ENCODE results near the gene CTNNA2.

Gene CTNNA2

GRCh38 chr2:79713131-79713785, 200.4 kb downstream of the CTNNA2 start:
- DNase-seq (ENCODE audit: low spot score), result no peak

DNA sequence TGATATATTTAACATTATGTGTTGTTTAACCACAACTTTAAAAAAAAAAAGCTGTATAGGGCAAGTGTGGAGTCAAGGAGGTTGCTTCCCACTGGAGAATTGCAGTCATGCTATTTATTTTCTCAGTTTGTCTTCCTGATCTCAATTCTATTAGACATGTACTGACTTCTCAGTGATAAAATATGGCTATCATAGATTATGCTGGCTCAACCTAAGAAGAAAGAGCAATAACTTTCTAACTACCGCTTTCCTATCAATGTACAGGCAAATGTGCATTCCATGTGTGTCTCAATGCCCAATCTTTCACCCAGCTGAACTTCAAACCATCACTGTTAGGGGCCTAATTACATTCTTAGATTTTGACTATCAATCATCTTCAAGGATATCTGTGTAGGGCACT, 201.4 kb downstream of the CTNNA2 start:
- DNase-seq (ENCODE audit: low spot score), result no peak

DNA sequence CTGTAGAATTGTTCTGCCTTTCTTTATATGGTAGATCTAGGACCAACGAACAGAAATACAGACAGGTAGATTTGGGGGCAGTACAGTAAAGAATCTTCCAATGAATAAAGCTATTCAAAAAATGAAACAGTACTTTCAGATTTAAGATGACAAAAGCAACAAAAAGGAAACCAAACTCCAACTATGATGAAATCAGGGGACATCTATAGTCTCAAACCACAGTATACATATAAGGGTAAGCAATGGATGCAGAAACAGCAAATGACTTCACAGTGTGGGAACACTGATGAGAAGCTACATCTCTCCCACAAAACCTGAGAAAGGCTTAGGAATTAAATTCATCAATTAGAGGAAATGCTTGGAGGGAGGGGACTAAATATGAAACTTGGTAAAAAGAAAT, 202.5 kb downstream of the CTNNA2 start:
- DNase-seq (ENCODE audit: low spot score), result no peak

DNA sequence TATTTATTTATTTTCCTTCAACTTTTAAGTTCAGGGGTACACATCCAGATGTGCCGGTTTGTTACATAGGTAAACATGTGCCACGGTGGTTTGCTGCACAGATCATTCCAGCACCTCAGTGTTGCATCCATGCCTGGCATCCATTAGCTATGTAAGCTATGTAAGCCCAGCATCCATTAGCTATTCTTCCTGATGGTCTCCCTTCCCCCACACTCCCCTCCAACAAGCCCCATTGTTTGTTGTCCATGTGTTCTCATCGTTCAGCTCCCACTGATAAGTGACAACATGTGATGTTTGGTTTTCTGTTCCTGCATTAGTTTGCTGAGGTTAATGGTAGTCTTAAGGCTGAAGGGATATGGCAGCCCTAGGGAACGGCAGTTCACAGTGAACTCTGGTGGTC, 203.4 kb downstream of the CTNNA2 start:
- no peak for DNase-seq (ENCODE audit: low spot score)

GRCh38 chr2:79717364-79718007, 204.6 kb downstream of the CTNNA2 start:
- DNase-seq (ENCODE audit: low spot score), result no peak

DNA sequence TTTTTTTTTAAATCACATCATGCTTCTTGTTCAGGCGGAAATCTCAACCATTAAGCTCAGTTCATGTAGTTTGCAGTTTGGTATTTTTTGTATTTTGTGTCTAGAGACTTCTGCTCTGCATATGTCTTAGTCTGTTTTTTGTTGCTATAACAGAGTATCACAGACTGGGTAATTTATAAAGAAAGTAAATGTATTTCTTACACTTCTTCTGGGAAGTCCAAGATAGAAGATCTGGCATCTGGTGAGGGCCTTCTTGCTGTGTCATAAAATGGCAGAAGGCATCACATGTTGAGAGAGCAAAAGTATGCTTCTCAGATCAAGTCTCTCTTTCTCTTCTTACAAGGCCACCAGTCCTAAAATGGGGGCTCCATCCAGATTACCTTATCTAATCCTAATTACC, 208.2 kb downstream of the CTNNA2 start:
- no peak for DNase-seq (ENCODE audit: low spot score)

DNA sequence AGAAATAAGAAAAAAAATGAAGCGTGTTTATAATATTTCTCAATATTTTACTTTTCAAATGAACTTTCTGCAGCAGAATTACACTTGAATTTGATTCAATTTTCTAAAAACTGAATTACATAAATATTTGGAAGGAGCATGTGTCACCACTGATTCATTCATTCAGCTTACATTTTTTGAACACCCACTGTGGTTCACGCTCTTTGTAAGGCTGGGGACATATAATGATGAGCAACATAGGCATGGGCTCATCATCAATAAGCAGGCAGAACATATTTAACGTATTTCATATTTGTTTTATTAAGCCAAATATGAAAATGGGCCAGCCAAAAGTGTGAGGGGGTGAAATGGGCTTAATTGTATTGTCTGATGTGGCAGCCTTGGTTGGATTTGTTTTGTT, 209.1 kb downstream of the CTNNA2 start:
- no peak for DNase-seq (ENCODE audit: low spot score)

- DNase-seq (ENCODE audit: low spot score), result no peak
These were observed 211.0 kb downstream of the CTNNA2 start for GRCh38 chr2:79723830-79724229.

DNA sequence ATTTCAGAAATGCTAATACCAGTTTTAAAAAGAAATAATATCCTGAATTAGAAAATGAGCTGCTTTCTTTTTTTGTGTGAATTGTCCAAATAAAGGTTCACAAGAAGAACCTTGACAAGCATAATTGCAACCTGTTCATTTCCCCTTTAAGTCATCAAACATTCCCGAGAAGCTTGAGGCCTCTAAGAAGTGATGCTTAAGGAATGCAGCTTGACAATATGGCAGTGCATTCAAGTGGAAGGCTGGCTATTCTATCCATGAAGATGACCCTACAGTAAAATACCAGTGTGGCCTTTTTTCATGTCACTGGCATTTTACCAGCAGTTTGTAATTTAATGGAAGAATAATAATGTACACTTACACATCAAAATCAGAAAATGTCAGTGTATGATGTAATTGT, 216.7 kb downstream of the CTNNA2 start:
- DNase-seq (ENCODE audit: low spot score), result no peak

GRCh38 chr2:79734518-79734917, 221.7 kb downstream of the CTNNA2 start:
- DNase-seq (ENCODE audit: low spot score), result no peak

DNA sequence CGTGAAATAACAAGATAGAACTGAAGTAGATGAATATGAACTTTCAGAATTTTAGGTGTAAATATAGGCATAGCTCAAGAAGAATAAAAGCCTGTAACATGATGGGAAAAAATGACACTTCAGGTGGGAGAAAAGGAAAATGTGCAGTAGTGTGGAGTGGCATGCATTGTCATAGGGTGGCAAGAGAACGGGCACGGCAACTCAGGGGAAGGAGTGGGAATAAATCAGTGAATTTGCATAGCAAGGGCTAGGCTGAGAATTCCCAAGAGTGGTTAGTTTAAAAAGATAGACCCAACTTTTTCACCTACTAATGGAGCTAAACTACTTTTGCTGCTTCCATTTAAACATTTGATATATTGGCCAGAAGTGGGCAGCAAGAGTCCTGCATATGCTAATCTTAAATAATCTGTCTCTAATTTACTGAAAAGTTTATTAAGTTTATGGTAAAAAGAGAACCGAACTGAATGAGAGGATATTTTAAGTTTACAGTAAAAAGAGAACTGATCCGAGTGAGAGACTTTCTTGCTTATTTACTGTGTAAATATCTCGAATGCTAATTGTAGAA, 228.1 kb downstream of the CTNNA2 start:
- no peak for DNase-seq (ENCODE audit: low spot score)

DNA sequence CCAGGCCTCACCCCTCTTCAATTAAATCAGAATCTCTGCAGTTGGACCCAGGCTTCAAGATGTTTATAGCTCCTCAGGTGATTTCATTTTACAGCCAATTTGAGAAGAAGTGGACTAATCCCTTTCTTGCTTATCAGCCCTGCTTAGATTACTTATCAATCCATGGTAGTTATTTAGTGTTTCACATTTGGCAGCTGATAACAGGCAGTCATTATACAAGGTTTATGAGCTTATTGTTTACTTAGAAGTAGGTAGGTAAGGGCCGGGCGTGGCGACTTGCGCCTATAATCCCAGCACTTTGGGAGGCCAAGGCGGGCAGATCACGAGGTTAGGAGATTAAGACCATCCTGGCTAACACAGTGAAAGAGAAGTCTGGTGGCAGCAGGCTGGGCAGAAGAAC, 237.5 kb downstream of the CTNNA2 start:
- DNase-seq (ENCODE audit: low spot score), result no peak

DNA sequence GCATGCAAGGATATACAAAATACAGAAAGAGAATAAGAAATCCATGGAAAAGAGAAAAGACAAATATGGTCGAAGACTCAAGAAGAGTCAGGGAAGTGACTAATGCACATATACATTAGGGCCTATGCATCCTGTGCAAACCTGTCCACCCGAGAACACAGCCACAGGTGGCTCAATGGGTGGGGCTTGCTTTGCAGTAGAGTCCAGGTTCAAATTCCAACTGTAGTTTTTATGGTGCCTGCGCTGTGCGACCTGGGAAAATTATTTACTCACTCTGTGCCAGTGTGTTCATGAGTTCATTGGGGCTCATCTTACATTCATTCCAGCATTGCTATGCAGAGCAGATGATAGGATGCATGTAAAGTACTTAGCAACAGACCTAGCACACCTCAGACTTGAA, 244.7 kb downstream of the CTNNA2 start:
- no peak for DNase-seq (ENCODE audit: low spot score)

GRCh38 chr2:79758042-79758441, 245.2 kb downstream of the CTNNA2 start:
- DNase-seq (ENCODE audit: low spot score), result no peak

GRCh38 chr2:79758749-79759282, 246.0 kb downstream of the CTNNA2 start:
- DNase-seq (ENCODE audit: low spot score), result no peak

GRCh38 chr2:79770926-79771325, 258.1 kb downstream of the CTNNA2 start:
- DNase-seq (ENCODE audit: low spot score), result no peak

DNA sequence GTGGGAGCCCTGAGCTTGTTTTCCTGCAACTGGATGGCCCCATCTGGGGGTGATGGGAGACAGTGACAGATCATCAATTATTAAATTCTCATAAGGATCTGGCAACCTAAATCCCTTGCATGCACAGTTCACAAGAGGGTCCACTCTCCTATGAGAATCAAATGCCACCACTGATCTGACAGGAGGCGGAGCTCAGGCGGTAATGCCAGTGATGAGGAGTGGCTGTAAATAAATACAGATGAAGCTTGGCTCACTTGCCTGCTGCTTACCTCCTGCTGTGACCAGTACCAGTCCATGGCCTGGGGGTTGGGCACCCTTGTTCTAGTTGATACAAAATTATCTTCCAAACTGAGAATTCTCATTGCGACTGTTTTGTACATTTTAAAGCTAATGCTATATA, 258.6 kb downstream of the CTNNA2 start:
- no peak for DNase-seq (ENCODE audit: low spot score)

DNA sequence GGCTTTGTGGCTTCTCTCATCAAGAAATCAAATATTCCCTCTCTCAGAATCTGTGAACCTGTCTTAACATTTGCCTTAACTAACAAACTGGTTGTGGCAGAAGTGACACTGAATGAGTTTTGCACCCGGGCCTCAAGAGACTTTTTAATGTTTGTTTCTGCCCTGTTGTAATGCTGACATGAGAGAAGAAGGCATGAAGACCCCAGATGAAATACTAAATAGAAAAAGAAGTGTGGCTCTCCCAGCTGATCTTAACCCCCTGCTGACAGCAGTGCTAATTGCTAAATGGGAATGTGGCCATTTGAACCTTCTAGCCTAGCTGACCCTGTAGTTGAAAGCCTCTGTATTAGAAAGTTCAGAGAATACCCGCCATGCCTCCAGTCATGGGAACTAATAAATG, 261.2 kb downstream of the CTNNA2 start:
- DNase-seq (ENCODE audit: low spot score), result no peak

- DNase-seq (ENCODE audit: low spot score), result no peak
These were observed 263.6 kb downstream of the CTNNA2 start for GRCh38 chr2:79776461-79776860.

DNA sequence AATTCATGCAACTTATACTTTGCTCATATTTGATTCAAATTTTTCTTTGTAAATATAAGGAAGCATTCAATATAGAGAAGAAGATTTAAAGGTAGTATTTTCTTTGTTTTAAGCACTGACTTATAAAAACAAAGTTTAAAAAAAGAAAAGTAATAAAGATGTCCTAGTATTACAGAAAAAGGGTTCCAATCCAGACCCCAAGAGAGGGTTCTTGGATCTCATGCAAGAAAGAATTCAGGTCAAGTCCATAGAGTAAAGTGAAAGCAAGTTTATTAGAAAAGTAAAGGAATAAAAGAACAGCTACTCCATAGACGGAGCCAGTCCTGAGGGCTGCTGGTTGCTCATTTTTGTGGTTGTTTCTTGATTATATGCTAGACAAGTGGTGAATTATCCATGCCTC, 267.9 kb downstream of the CTNNA2 start:
- no peak for DNase-seq (ENCODE audit: low spot score)

DNA sequence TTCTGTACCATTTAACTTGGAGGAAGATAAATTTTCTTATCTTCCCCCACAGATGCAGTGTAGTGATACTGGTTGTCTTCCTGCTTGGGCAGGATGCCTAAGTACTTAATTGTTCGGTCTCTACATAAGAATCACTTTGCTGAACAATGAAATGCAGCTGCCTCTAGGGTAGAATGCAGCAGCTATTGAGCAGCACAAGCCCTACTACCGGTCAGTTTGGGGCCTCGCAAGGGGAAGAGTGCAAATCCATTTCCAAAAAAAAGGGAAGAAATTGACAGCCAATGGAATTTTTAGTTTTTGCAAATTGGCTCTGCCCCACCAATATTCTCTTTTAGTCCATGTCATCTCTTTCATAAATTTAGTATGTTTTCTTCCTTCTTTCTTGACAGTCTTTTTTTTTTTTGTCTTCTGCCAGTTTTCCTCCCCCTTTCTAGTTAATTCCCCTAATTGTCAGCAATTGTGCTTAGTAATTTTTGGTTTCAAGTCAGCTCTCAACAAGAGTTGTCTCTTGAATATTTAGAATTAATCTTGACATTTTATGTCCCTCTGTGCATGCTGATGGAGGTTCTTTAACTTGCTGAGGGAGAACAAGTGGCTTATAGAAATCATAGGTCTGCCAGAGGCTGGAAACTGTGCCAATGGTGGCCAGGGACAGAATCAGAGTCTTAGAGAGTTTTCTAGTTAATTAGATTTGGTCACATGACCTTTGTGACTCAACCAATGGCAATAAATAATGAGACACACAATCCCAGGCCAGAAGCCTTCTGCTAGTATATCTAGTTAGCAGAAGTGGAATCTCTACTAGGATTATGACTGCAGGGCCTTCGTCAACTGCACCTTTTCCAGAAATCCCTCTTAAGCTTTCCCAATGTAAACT, 270.0 kb downstream of the CTNNA2 start:
- no peak for DNase-seq (ENCODE audit: low spot score)

- no peak for DNase-seq (ENCODE audit: low spot score)
These were observed 276.3 kb downstream of the CTNNA2 start for GRCh38 chr2:79788952-79789651.

All from D341Med (cell line).